Umbilical cord (tissue), 2 donors: ENCODE data around the gene ITPK1. TPM values are rescaled to one million over a fixed set of nuclear protein-coding genes. Genes with fewer than 3 reads are reported as not detected.

Source experiments
- DNase-seq: peaks from one replicate; pipeline ENCODE4 v3.0.0-alpha.2; 2015; ENCODE audit warnings: low spot score
- total RNA-seq: library from RNA; depleted of rRNA; stranded (reverse); fragments of >200 nt; gene quantifications from one replicate; pipeline ENCODE4 v1.2.3, GENCODE V29; 2014; ENCODE audit warnings: low replicate concordance; ENCODE audit not compliant: insufficient read depth

The ITPK1 gene
- total RNA-seq, 1 donor from 2014 or later: 14.7 TPM

GRCh38 chr14:92938890-92939671 is 176.6 kb downstream of the ITPK1 start:
- no peak for DNase-seq

- no peak for DNase-seq
Measured at GRCh38 chr14:92938235-92938875, 177.4 kb downstream of the ITPK1 start.

DNA sequence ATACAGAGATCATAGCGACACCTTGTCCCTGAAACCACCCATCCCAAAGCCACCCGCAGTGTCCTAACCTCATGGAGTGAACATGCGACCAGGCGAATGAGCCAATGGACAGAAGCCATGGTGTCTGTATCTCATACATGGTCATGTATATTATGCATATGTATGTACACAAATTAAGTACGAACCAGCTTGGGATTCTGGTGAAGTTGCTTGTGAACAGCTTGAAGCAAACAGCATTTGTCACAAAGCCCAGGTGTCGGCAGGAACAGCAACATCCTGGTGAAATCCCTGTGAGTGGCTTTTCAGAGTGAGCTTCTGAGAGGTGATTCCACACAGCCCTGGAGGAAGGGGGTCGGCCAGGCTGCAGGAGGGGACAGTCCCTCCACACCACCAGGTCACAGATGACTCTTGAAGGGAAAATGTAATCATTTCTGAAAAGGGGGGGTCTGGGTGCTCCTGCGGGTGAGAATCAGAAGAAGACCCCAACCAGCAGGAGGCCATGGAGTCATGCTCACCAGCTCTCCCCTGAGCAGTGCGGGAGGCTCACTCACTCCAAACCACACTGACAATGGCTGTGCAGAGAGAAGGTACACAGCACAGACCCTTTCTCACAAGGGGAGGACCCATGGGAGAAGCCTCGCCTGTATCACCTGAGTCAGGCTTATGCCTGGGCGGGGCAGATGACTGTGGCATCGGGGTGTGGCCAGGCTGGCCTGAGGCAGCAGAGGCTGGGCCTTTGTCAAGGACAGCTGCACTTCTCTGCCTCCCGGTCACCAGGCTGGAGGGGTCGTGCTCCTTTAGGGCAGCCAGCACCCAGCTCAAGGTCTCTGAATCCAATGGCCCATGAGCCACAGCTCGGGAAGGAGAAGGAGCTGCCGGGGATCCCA is 178.4 kb downstream of the ITPK1 start:
- no peak for DNase-seq

DNA sequence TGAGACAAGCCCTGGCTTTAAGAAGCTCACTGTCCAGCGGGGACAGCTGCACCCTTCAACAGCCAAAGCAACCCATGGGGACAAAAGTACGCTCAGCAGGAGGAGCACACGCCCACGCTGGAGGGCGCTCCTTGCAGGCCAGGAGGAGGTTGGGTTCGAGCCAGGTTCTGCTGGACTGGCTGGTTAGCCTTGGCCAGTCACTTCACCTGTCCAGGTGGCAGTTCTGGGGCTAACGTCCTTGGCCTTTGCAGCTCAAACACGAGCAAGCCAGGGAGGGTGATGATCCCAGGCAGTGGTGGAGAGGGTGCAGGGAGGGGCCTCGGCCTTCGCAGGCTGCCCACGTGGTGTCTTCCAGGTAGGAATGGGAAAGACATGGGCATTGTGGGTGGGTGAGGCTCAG is 179.6 kb downstream of the ITPK1 start:
- DNase-seq: no peak

GRCh38 chr14:92935446-92935845 is 180.3 kb downstream of the ITPK1 start:
- no peak for DNase-seq

GRCh38 chr14:92934196-92935085 is 181.3 kb downstream of the ITPK1 start:
- no peak for DNase-seq

GRCh38 chr14:92933481-92933880 is 182.2 kb downstream of the ITPK1 start:
- DNase-seq: no peak

- DNase-seq: no peak
Measured at GRCh38 chr14:92932448-92933395, 183.0 kb downstream of the ITPK1 start.

DNA sequence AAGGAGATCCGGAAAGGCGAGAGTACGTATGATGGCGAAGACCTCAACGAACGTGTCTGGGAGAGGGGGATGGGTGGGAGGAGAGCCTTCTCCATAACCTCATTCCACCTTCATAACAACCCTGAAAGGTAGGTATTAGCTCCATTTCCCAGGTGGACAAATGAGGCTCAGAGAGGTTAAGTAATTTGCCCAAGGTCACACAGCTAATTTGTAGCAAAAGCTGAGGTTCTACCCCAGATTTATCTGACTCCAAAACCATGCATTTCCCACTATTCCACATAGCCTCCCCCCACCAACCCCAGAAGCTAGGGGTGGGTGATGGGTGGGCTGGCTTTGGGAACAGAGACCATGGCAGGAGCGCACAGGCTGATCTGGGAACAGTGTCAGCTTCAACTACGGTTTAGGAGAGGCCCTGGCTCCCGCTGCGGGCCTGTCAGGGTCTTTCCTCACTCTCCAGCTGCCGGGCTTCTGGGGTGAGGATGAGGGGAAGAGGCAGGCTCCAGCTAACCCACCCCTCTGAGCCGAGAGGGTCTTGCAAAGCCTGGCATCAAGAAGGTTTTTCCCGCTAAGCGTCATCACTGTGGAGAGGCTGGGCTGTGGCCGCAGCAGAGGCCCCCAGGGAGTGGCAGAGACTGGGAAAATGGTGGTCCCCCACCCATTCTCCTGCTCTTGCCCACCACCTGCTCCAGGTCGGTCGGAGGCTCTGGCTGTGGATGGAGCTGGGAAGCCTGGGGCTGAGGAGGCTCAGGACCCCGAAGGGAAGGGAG is 183.9 kb downstream of the ITPK1 start:
- DNase-seq: no peak

DNA sequence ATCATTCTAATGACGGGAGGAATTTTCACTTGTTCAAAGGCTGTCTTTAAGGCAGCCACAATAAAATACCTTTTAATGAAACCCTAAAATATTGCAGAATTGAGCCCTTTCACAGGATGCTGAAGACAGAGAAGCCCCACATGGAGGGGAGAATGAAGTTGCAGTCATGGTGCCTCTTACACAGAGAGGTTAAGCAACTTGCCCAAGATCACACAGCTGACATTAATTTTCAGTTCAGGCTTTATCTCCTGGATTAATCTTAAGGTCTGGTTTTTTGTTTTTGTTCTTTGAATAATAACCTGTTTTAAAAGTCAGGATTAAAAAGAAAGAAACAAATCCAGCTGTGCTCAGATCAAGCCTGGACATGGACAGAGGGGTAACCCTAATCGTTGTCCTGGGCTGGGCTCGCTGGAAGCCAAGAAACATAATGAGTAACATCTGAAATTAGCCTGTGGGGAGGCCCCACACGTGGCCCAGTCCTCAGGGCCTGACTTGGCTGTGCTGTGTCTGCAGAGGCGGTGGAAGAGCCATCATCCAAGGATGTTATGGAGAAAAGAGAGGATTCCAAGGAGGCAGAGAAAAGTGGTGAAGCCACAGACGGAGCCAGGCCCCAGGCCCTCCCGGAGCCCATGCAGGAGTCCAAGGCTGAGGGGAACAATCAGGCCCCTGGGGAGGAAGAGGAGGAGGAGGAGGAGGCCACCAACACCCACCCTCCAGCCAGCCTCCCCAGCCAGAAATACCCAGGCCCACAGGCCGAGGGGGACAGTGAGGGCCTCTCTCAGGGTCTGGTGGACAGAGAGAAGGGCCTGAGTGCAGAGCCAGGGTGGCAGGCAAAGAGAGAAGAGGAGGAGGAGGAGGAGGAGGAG is 184.8 kb downstream of the ITPK1 start:
- DNase-seq: no peak

DNA sequence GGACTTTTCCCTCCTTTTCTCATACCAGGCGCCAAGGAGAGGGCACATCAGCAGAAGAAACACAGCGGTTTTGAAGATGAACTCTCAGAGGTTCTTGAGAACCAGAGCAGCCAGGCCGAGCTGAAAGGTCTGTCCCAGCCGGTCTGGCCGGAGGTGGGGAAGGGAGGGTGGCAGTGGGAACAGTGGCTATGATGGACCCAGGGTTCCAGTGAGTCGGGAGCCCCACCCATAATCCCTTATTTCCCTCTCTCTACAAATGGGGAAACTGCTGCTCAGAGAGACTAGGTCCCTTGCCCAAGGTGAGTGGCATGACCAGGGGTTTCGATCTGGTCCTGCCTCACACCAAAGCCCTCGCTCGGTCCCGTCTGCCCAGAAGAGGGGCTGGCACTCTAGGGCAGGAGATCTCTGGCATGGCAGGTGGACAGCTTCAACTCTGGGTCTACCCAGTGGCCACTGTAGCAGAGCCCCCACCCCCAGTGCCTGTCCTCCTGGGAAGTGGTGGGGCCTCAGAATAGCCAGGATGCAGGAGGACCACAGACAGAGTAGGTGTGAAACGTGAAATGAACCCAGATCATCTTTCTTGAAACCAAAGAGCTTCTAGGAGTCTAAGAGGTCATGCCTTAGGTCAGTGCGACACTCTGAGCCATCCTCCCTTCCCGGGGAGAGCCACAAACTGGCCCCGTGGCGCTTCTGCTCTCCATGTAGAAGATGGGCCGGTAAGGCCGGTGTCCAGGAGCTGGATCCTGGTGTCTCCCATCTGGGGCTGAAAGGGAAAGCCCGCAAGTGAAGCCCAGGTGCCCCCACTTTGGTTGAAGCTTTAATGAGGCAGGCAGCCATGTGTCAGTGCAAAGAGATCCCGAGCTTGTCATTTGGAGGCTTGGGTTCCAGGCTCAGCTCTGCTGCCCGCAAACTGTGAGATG is 185.8 kb downstream of the ITPK1 start:
- DNase-seq: no peak

DNA sequence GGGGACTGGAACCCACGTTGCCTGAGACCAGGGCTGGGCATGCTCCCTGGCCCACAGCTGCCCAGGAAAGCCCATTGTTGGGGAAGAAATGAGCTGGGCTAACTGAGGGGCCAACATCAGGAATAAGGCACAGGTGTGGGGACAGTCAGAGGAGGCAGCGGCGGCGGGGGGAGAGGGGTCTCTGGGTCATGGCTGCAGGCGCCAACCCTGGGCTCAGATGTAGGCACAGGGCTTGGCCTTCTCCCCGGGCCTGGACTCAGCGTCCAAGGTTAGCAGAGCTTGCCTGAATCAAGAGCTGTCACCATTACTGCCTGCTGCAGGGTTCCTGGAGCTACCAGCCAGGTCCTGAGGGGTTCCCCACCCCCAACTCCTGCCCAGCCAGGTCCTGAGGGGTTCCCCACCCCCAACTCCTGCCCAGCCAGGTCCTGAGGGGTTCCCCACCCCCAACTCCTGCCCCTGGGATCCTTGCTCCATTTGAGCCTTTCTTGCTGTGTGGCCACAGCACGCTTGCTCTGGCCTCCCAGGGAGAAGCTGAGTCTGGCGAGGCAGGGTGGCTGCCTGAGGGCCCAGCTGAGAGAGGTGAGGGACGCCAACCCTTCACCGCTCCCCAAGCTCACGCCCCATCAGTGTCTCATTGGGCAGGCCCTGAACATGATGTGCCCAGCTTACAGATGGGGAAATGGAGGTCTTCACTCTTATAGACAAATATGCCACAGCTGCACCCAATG is 186.6 kb downstream of the ITPK1 start:
- DNase-seq: no peak

DNA sequence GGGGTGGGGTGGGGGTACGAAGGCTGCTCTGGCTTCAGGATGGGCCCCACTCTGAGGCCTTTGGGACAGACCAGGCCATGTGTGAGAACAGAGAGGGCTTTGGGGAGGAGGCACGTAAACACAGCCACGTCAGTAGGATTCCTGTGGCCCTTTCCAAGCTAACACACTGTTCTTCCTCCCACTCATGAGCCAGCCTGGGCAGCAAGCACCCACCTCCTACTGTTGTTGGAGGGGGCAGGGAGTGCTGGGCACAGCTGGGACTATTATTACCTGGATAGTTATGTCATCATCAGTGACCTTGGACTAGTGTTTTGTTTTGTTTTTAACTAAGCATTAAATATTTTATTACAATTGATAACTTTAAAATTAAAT is 187.5 kb downstream of the ITPK1 start:
- no peak for DNase-seq

GRCh38 chr14:92927349-92928257 is 188.1 kb downstream of the ITPK1 start:
- DNase-seq: no peak

GRCh38 chr14:92926931-92927330 is 188.8 kb downstream of the ITPK1 start:
- DNase-seq: no peak
